ENCODE data around the gene TCF23.
"Not testable (repeated sequence)": the region's sequence is repeated elsewhere in the genome, so short reads cannot be mapped to it uniquely, and the experiment has no call there.

The TCF23 gene

DNA sequence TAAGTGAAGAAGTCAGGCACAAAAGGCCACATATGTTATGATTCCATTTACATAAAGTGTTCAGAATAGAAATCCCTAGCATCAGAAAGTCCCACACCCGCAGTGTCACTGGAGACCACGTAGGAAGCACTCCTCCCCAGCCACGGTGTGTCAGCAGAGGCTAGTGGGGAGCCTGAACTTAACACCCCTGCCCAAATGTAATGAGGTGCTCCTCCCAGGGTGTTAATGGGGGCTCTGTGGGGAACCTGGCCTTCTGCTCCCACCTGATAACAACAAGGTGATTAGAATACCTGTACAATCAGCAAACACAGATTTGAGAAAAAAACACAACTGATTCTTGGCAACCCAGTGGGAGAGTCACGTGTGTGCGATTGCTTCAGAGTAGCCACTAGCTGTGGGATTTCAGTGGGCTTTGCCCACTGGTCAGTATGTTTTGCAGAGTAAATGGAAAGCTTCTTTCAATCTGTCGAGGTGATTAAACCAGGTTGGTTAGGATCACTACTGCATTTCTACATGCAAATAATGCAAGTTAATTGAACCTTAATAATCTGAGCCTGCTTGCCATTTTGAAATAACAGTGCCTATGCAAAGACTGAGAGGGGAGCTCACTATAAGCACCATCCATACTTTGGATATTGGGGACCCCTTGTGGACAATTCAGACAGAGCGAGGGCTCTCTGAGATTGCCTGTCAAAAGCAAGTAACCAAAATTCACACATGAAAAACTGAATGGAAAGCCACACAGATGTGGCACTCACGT, 42.4 kb downstream of the TCF23 start:
- peak; percentile 49 for DNase-seq

DNA sequence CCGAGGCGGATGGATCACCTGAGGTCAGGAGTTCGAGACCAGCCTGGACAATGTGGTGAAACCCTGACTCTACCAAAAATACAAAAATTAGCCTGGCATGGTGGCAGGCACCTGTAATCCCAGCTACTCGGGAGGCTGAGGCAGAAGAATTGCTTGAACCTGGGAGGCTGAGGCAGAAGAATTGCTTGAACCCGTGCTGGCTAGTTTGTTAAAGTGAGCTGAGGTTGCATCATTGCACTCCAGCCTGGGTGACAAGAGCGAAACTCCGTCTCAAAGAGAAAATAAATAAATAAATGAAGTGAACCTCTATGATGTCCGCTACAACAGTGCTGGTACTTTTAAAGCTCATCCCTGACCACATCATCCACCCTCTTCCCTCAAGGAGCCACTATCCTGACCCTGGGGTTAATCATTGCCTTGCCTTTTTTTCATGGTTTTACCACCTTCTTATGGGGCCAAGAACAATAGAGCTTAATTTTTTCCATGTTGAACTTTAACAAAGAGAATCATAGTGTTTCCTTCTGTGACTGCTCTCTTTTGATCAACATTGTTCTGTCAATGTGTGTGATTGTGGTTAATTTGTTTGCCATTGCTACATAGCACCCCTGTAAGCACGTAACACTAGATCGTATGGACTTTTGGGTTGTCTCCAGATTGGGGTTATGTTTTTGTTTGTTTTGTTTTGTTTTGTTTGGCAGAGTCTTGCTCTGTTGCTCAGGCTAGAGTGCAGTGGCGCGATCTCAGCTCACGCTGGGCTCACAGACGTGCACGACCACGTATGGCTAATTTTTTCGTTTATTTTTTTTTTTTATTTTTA, 45.9 kb downstream of the TCF23 start:
- DNase-seq = no peak

DNA sequence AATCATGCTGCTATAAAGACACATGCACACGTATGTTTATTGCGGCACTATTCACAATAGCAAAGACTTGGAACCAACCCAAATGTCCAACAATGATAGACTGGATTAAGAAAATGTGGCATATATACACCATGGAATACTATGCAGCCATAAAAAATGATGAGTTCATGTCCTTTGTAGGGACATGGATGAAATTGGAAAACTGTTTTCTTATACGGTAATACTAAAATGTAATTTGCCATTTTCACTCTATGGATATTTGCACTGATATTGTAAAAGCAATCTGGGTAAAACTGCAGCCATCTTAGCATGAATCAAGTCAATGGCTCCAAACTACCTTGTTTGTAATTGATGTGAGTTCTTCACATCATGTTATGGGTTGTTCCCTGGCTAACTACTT, 47.0 kb downstream of the TCF23 start:
- not testable (repeated sequence) for DNase-seq

DNA sequence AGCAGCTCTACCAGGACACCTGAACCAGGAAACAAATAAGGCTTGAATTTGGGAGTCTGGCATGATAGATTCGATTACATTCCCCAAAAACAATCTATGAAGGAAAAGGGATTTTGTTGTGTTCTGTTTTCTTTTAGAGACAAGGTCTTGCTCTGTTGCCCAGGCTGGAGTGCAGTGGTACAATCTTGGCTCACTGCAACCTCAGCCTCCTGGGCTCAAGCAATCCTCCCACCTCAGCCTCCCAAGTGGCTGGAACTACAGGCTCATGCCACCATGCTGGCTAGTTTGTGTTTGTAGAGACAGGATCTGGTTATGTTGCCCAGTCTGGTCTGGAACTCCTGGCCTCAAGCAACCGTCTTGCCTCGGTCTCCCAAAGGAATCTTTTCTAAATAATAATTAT, 49.3 kb downstream of the TCF23 start:
- DNase-seq = not testable (repeated sequence)

DNA sequence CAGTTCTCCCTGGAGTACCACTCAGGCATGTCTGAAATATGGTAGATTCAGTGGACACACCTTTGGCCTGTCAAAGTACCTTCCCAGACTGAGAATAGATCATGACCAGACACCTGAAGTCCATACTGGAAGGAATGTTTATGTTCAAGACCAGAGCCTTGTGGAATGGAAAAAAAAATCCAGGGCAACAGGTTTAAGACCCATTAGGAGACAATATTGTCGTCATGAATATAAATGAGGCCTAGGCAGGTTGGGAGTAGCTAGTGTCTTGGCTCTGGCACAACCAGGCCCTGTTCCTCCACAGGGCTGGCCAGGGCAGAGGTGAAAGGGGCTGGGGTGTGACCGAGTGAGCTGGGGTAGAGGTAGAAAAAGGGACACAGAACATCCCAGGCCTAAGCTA, 49.8 kb downstream of the TCF23 start:
- no peak for DNase-seq

DNA sequence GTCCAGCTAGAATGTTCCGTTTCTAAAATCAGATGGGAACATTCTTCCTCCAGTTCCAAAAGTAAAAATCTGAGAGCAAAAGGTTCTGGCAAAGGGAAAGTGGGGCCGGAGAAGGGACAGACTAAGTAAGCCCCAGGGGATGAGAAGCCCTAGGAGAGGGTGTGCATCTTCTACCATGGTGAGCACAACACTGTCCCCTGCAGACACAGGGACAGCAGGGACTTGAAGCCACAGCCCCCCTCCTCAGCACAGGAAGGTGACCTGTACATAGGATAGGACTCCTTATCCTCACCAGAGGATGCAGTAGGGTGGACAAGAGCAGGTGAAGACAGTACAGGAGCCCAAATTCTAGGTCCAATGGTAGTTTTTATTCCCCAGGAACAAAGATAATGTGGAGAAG, 50.4 kb downstream of the TCF23 start:
- DNase-seq = no peak

DNA sequence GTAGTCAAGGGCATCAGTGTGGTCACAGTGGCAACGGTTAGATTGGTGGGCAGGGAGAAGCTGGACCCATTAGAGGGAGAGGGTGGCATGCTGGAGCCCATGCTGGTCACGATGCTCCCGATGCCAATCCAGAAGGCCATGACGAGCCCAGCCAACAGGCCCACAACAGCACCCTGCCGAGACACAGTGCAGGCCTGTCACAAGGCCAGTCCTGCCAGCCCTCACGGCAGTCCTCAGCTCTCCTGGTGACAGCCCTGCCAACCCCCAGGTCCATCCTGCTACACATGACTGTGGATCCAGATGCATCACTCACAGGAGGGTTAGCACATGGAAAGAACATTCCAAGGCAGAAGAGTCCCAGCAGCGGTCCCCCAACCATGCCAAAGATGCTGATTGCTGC, 52.9 kb downstream of the TCF23 start:
- no peak for DNase-seq

DNA sequence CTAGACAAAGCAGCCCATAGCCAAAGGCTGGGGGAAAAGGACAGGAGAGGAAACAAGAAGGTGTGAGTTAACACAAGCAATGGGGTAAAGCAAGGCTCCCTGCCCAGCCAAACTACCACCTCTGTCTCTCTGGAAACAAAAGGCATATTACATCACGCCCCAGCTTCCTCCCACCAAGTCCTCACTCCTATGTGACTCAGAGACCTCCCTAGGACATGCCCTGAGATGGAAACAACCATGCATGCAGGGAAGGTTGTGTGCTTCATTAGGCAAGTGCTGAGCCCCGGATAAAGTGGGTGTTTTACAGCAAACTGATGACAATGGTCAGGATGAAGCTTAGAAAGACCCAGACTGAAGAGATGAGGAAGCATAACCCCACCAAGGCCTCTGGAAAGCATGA, 54.0 kb downstream of the TCF23 start:
- DNase-seq = no peak

DNA sequence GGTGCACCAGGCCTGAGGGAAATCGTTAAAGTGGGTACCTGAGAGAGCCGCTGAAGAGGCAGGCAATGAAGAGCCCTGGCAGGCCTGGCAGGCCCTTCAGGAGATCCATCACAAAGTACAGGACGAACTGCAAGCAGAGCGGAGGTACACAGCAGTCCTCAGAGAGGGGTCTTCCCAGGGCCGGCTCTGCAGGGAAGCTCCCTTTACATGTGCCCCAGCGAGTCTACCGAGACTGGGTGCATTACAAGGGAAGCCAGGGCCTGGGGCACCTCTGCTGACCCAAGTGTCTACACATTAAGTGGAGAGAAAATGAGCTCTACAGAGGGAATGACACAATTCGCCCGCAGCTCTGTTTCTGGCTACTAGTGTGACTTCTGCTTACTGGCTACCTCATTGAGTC, 54.9 kb downstream of the TCF23 start:
- DNase-seq = no peak

DNA sequence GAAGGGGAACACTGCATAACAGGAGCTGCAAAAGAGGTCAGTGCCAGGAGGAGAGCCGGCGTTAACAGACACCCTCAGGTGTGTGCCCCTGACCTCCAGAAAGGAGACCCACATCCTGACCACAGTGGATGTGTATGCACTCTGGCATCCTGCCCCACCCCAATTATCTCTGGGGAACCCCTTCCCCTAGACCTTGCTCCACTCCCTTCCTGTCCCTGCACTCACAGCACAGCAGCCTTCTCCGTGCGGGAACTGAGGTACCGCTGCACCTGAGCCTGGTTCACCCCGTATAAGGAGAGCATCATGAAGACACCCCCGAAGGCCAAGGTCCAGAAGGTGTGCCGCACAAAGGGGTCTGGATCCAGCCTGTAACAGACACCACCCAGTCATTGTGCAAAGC, 55.8 kb downstream of the TCF23 start:
- DNase-seq = no peak

DNA sequence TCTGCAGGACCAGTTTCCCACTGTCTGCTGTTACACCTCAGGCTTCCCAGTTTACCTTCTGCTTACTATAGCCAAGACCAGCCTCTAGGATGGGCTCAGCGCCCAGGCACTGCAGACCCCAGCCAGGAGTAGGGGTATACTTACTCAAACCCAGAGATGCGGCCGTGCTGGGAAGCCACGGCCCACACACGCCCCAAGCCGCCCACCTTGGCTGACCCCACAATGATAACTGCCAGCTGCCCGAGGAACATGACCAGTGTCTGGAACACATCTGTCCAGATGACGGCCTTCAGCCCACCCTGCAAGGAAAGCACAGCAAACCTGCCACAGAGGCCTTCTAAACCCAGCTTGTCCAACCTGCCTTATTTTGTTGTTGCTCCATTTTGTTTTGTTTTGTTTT, 56.4 kb downstream of the TCF23 start:
- DNase-seq = no peak

DNA sequence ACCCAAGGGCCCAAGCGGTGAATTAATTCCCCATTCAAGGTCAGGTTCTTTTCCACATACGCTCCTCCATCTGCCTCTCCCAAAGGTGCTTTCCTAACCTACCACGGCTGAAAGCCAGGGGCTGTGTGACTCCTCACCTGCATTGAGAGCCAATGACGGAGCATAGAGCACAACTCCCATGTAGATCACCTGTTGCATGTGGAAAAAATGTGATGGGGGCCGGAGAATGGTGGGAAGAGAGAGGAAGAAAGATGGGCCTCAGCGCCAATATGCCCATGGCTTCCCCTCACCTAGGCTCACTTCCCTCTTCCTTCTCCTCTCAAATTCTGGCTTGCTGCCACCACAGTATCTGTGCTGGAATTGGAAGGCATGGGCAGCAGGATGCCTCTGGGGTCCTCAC, 57.5 kb downstream of the TCF23 start:
- DNase-seq = no peak

Measured in CD4-positive, alpha-beta T cell treated with Interleukin-6 for 4 hours (primary cell).